NCI-H128 (cell line): Measurements from ENCODE around the gene PACSIN3.

Experiments used
- DNase-seq: peaks from one replicate; lab custom pipeline; 2025; ENCODE audit not compliant: unreplicated experiment; lab: John Stamatoyannopoulos, UW

PACSIN3 gene

DNA sequence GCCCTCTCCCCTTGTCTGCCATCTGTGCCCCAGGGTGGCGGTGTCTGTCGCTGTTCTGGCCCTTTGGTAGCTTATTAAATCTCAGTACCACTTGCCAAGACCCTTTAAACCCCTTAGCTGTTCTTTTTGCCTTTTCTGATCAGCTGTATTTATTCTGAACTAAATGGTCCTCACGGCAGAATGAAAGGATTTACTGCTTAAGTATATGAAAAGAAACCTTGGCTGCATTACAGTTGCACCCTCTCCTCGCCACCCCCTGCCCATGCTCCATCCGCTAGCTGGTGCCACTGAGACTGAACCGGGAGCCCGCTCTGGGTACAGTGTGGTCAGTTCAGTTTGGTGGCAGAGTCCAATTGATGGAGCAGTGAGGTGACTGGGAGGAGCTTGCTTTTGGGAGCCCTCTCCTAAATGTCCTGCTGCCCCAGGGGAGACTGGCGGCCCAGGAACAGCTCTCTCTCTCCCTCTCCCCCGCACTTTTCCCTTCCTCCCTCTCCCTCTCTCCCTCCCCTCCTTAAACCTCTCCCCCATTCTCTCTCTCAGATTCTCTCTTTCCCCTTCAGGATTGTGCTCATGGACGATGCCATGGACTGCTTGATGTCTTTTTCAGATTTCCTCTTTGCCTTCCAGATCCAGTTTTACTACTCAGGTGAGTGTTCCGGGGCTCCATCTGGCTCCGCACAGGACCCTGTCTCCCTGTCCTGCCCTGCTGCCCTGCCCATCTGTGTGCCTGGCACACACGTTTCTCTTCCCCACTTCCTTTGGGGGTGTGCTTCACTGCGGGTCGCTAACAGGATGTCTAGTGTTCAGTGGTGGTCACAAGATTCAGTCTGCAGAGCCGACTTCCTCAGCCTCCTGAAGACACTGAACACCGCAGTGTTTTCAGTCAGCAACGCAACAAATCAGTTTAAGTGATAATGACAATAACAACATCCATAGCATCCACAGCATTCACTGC lies 31.3 kb downstream of the PACSIN3 start:
- no peak for DNase-seq

DNA sequence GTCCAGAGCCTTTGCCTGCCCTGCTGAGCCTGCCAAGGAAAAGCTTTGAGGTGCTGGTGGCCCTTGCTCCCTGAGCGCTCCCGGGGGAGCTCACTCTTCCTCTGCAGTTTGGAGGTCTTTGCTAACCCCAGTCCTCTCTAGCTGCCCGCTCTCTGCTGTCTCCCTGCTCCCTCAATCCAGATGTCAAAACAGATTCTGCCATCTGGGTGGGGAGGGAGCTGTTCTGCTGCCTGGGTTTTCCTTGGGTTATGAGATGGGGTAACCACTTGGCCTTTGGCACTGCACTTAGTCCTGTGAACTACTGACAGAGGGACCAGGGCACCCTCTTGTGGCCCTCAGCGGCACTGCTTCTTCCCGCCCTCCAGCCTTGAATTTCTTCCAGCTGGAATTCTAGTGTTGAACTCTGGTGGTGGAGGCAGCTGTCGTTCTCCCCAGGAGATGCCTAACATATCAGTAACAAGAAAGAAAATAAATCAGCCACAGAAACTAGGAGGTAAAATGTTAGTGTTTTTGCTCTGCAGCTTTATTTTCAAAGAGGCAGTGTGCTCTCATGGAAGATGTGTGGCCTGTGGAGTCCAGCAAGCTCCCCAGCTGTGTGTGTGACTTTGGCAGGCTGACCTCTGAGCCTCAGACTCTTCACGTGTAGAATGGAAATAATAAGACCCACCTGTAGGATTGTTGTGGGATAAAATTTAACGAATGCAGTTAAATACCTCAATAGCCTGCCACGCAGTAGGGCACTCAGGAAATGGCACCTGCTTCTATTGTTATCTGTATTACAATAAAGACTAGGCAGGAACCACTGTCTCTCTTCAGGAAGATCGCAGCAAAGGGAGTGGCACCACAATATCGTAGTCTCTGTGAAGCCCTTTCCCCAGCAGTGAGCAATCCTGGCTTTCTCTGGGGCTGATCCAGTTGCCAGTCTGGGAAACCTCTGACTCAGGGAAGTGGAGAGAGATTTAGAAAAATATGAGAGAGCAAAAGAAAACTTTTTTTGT lies 33.0 kb downstream of the PACSIN3 start:
- peak; percentile 69 for DNase-seq

DNA sequence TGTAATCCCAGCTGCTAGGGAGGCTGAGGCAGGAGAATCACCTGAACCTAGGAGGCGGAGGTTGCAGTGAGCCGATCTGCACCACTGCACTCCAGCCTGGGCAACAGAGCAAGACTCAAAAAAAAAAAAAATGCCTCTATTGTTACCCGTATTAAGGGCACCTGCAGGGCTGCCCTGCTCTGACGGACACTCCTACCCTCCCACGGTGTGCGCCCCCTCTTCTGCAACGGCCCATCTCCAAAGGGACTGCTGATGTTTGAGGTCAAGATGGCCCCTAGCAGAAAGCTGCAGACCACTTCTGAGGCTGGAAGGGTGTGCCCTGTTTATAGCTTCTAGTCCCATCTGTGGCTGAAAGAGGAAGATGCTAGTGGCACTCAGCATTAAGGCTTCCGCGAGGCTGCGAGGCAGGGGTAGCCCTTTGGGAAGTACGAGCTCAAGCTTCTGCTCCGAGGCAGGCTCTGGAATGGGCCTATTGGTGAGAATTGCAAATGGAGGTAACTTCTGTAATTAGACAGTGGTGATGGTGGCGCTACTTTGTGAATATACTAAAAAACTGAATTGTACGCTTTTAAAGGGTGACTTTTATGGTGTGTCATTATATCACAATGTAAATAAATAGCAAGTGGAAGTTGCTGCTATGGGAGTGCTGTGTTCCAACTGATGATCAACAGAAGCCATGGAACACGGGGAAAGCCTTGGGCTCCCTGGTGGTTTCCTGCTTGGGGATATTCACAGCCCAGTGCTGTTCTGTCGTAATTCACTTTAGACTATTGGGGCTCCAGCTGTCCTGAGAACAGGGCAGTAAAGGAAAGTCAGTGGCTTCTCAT lies 33.9 kb downstream of the PACSIN3 start:
- DNase-seq, result no peak

DNA sequence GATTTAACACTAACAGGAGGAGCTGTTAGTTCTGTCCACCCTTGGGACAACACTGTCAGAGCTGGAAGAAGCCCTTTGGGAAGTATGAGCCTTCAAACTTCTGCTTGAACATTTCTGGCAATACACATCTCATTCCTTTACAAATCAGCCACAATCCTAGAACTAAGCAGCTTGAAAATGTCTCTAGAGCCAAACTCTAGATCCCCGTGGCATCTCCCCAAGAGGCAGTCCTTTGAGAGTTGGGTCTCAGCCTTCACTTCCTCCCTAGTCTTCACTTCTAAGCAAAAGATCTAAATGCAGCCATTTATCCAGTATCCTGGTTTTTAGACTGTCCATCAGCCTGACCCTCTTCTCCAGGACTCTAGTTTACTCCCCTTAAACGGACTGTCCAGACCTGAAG lies 36.5 kb downstream of the PACSIN3 start:
- no peak for DNase-seq

DNA sequence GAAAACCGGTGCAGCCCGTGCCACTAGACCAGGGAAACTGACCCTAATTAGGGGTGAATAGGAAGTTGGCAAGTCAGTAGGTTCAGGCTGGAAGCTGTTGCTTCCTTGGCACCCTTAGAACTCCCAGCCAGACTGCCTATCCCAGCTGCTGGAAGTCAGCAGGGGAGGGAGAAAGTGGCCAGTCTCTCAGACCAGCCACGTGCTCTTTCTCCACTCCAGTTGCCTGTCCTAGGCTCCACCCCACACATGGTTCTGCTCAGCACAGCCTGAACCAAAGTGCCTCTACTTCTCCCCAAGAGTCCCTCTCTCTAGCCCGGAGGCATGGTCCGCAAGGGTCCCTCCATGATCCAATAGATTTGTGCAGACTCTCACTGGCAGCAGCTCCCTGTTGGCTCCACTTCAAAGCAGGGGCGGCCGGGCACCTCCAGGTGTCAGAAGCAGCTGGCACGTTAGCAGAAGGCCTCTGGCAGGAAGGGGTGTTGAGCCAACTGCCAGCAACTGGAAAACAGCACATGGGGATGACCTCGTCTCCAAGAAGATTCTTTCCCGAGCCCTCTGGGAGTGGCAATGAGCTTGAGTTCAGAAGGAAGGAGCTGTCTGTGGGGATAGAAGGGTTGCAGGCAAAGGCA lies 37.2 kb downstream of the PACSIN3 start:
- no peak for DNase-seq

DNA sequence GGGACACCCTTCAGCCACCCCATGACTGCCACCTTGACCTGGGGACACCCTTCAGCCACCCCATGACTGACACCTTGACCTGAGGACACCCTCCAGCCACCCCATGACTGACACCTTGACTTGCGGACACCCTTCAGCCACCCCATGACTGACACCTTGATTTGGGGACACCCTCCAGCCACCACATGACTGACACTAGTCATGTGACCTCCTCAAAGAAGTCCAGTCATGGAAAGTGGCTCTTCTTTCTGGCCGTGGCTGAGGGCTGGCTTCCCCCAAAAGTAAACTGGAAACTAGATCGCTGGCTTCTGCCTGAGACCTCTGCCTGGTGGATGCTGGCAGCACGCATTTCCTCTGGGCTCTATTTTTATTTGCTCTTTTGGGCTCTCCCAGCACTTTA lies 38.0 kb downstream of the PACSIN3 start:
- DNase-seq, result no peak

DNA sequence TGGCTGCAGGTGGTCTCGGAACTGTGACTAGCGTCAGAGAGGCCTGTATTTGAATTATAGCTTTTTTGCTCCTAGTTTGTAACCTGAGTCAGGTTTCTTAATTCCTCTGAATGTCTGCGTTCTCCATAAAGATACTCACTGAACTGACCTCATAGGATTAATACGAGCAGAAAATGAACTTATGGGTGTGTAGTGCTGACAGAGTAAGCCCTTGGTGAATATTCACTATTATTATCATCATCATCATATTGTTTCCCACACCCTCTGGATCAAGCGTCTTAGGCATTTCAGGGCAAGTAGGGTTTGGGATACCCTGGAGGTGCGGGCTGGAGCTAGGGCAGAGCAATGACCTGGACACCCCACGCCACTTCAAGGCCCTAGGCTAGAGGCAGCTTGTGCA lies 38.6 kb downstream of the PACSIN3 start:
- DNase-seq, result no peak

DNA sequence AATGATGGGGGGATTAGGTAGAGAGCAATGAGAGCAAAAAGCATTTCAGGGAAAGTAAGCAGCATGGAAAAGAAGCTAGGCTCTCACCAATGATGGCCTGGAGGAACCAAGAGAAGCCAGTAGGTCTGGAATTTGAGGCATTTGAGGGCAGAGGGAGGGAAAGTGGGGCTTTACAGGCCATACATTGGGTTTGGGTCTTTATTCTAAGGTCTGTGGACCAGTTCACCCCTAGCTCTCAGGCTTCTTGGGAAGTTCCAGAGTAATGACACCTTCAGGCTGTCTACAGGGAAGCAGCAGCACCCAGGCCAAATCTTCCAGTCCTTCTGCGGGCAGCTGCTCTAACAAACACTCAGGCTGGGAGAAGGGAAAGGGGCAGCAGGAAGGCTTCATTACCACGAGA lies 39.0 kb downstream of the PACSIN3 start:
- no peak for DNase-seq

DNA sequence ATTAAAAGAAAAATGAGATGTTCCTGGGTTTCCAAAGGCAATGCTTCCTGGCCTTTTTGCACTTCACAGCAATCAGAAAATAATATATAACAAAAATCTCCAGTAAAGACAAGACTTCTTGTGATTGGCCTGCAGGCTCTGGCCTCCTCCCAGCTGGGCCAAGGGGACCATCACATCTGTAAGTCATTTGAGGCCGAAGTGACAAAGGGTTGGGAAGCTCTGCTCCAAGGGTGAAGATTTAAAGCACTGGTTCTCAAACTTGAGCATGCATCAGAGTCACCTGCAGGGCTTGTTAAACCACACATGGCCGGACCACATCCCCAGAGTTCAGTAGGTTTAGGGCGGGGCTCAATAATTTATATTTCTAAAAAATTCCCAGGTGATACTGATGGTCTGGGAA lies 41.7 kb downstream of the PACSIN3 start:
- no peak for DNase-seq

DNA sequence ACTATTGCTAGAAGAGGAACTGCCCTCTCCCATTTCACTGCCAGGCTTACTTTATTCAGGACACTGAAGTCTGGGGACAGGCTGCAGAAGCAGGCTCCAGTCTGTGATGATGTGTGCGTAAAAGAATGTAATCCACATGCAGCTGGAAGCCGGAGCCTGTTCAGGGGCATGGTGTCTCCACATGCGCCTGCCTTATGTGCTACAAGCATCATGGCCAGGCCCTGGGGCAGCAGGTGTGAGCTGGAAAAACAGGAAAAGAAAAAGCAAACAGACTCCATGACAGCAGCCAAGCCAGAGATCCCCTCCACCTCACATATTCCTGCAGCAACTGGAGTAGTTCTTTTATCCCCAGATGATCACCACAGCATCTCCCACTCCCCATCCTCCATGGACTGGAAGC lies 42.9 kb downstream of the PACSIN3 start:
- no peak for DNase-seq

DNA sequence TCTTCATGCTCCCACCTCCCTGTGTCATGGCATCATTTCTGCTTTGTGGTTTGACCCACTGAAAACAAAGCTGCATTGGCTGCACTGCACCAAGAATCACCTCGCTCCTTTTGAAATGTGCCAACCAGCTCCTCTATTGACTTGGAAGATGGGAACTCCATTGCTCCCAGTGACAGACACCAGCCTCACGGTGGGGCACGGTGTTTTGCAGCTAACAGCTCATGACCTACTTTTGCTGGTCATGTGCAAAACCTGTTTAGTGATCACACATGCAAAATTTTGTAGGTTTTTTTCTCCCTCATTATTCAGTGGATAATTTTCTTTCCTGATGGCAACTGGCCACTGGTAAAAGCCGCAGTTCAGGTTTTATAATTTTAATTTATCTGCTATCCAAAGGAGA lies 46.4 kb downstream of the PACSIN3 start:
- DNase-seq, result no peak

DNA sequence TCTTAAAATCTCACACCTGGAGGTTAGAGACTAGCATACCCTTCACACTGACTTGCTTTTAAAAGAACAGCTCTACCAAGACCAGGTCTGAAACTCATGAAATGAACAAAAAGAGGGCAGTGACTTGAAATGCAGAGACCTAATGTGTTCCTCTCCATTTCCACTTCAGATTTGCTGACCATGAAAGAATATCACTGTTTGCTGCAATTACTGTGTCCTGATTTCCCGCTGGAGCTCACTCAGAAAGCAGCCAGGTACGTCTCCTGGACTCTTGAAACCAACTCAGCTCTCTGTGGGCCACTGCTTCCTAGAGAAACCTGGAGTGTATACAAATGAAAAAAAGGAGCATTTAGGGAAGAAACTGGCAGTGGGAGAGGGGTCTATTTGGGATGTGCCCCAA lies 48.8 kb downstream of the PACSIN3 start:
- DNase-seq, result no peak

DNA sequence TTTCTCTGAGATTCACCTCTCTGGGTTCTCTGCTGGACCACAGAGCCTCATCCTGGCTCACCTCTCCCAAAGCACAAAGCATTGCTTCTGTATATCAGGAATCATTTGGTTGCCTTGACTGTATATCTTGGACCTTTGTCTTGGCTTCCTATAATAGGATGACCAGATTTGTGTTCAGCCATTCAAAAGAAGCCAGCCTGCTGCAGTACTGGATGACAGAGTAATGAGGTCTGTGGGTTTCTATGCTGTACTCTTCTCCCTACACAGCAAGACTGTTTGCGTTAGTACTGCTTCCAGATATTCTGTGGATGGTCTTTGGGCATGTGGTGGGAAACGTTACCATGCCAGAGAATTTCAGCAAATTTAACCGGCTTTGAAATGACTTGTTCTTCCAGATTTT lies 49.3 kb downstream of the PACSIN3 start:
- DNase-seq, result no peak

DNA sequence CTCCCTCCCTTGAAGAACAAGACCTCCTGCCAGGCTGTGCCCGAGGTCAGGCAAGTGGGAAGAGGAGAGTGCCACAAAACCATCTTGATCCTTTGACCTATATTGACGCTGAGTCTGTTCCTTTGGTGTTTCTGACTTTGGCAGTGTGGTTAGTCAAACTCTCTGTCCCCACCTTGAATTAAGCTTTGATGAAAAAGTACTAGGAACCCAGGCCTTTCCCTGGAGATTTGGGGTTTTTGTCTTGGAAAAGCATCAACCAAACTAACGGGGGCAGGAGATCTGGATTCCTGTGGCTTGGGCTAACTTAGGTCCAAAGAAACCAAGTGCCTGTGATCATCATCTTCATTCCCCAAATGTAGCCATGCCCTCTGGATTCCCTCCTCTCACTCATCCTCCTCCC lies 49.9 kb downstream of the PACSIN3 start:
- DNase-seq, result no peak

DNA sequence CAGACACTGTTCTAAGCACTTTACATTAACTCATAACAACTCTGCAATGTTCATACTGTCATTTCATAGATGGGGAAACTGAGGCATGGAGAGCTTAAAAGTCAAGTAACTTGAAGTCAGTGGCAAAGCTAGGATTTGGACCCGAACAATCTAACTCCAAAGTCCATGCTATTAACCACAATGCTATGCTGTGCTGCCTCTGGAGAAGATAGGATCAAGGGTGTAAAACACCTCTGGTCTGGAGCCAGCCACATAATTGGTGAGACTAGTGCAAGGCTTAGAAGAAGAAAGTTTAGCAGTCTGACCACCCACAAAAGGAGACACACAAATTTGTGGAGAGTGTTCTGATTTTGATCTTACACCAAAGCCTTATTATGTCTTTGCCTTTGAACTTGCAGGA lies 53.3 kb downstream of the PACSIN3 start:
- DNase-seq, result no peak

DNA sequence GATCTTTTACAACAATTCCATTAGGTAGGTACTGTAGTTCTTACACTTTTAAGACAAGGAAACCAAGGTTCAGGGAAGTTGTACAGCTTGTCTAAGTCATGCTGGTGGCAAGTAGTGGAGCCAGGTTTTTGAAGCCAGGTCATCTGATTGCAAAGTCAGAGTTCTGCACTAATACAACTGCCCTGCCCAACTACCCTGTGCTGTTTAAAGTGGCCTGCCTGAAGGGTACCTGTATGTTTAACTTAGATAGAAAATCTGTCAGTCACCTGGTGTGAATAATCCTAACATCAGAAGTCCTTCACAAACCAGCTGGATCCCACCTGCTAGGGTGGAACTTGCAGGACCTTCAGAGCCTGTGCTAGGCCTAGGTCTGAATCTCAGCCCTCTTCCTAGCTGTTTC lies 53.7 kb downstream of the PACSIN3 start:
- DNase-seq, result no peak

DNA sequence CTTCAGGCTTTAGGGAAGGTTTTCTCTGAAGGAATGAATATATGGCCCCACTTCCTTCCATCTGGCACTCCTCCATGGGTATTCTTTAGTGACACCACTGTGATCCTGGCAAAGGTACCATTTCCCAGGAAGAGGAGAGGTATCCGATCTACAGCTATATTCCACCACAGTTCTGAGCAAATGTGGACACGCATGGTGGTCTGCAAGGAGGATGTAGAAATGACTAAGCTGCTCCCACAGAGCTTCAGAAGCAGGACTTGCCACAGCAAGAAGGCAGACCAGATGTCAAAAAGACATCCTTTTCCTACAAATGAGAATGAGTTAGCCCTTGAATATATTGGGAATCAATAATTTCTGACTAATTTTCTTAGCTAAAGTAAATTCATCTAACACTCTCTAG lies 55.1 kb downstream of the PACSIN3 start:
- DNase-seq, result no peak

DNA sequence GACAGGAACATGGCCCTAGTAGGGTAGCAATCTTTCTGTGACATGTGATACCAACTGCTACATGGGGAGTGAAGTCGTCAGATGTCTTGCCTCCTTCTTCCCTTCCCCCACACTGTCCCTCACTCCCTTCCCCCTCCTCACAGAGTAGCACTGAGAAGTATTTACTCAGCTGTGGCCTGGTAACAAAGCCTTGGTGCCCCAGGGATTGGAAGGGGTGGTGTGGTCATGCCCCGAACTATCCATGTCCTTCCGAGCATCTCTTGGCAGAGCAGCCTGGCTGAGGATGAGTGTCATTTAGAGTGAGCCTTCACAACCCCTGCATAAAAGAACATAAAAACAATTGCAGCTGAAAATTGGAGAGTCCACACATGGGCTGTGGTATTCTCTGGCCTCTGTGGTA lies 55.7 kb downstream of the PACSIN3 start:
- no peak for DNase-seq
